Measurements from ENCODE around the gene ST14.
A peak's percentile ranks its signal among the peaks of the same experiment; 100 is the strongest.

ST14 gene

GRCh38 chr11:130159657-130160497 lies at the start of gene ST14:
ST14 (plus strand) TSS chr11:130159782; CDS start chr11:130159980, 198 bp downstream.
- no peak for DNase-seq

GRCh38 chr11:130110339-130111108 lies 49.1 kb upstream of the ST14 start:
- no peak for DNase-seq

GRCh38 chr11:130112071-130112830 lies 47.3 kb upstream of the ST14 start:
- no peak for DNase-seq

GRCh38 chr11:130114281-130114680 lies 45.3 kb upstream of the ST14 start:
- no peak for DNase-seq

GRCh38 chr11:130114726-130115125 lies 44.9 kb upstream of the ST14 start:
- DNase-seq: no peak

GRCh38 chr11:130115218-130115617 lies 44.4 kb upstream of the ST14 start:
- DNase-seq: no peak

- no peak for DNase-seq
Measured at GRCh38 chr11:130118165-130118564, 41.4 kb upstream of the ST14 start.

- peak; percentile 11 for DNase-seq
Measured at GRCh38 chr11:130118636-130119387, 40.8 kb upstream of the ST14 start.

- DNase-seq: no peak
Measured at GRCh38 chr11:130120045-130120444, 39.5 kb upstream of the ST14 start.

- DNase-seq: peak; percentile 13
Measured at GRCh38 chr11:130121445-130121978, 38.1 kb upstream of the ST14 start.

- peak; percentile 36 for DNase-seq
Measured at GRCh38 chr11:130122141-130122575, 37.4 kb upstream of the ST14 start.

GRCh38 chr11:130123414-130124040 lies 36.1 kb upstream of the ST14 start:
- DNase-seq: no peak

GRCh38 chr11:130124096-130124495 lies 35.5 kb upstream of the ST14 start:
- DNase-seq: no peak

- no peak for DNase-seq
Measured at GRCh38 chr11:130125638-130126037, 33.9 kb upstream of the ST14 start.

GRCh38 chr11:130126516-130126915 lies 33.1 kb upstream of the ST14 start:
- no peak for DNase-seq

- no peak for DNase-seq
Measured at GRCh38 chr11:130127509-130127908, 32.1 kb upstream of the ST14 start.

GRCh38 chr11:130128626-130129025 lies 31.0 kb upstream of the ST14 start:
- no peak for DNase-seq

GRCh38 chr11:130129922-130130321 lies 29.7 kb upstream of the ST14 start:
- no peak for DNase-seq

- DNase-seq: peak; percentile 63
Measured at GRCh38 chr11:130131961-130132850, 27.4 kb upstream of the ST14 start.

GRCh38 chr11:130133716-130134115 lies 25.9 kb upstream of the ST14 start:
- DNase-seq: no peak

GRCh38 chr11:130136107-130136506 lies 23.5 kb upstream of the ST14 start:
- DNase-seq: no peak
